ENCODE data around the gene ARHGAP15. TPM values are rescaled to one million over a fixed set of nuclear protein-coding genes. Genes with fewer than 3 reads are reported as not detected.

The ARHGAP15 gene
- total RNA-seq, 2 donors from 2014 or later: 11.0 to 11.8 TPM

- Histone ChIP-seq H3K4me3 (no peak overlapping the region), H3K27me3 (replicated peaks; ENCODE audit: insufficient read depth) (no peaks in the 10 kb centered on the region), H3K9me3 (no peaks in the 10 kb centered on the region), H3K27ac (no peak overlapping the region), H3K36me3 (no peaks in the 10 kb centered on the region), H3K4me1 (ENCODE audit: control insufficient read depth in 1 of 2, low read depth in 2 of 2) (peaks cover 0 to 14% of the 10 kb centered on the region in 2 donors)
- DNase-seq (ENCODE audit: low spot score): no peak
- TF ChIP-seq CTCF (IDR thresholded peaks at IDR 0.05): no peak
- ATAC-seq (ENCODE audit: insufficient number of reproducible peaks, low FRiP score, low read depth): no peak
These were observed 421.3 kb downstream of the ARHGAP15 start for GRCh38 chr2:143550500-143550899.

GRCh38 chr2:143551971-143552650 lies 422.9 kb downstream of the ARHGAP15 start:
- Histone ChIP-seq H3K27me3 (replicated peaks; ENCODE audit: insufficient read depth) (no peaks in the 10 kb centered on the region), H3K4me1 (ENCODE audit: control insufficient read depth in 1 of 2, low read depth in 2 of 2) (peaks cover 0 to 14% of the 10 kb centered on the region in 2 donors), H3K4me3 (no peak overlapping the region), H3K36me3 (no peaks in the 10 kb centered on the region), H3K9me3 (no peaks in the 10 kb centered on the region), H3K27ac (no peak overlapping the region)
- DNase-seq (ENCODE audit: low spot score): no peak
- TF ChIP-seq CTCF (IDR thresholded peaks at IDR 0.05): no peak
- ATAC-seq (ENCODE audit: insufficient number of reproducible peaks, low FRiP score, low read depth): no peak

- Histone ChIP-seq H3K27ac (no peak overlapping the region), H3K36me3 (no peaks in the 10 kb centered on the region), H3K27me3 (replicated peaks; ENCODE audit: insufficient read depth) (no peaks in the 10 kb centered on the region), H3K4me1 (ENCODE audit: control insufficient read depth in 1 of 2, low read depth in 2 of 2) (peaks cover 0 to 14% of the 10 kb centered on the region in 2 donors), H3K9me3 (no peaks in the 10 kb centered on the region), H3K4me3 (no peak overlapping the region)
- DNase-seq (ENCODE audit: low spot score) (no peak), ATAC-seq (ENCODE audit: insufficient number of reproducible peaks, low FRiP score, low read depth) (no peak)
- no peak for TF ChIP-seq CTCF (IDR thresholded peaks at IDR 0.05)
These were observed 424.0 kb downstream of the ARHGAP15 start for GRCh38 chr2:143553261-143553660.

GRCh38 chr2:143558665-143559064 lies 429.4 kb downstream of the ARHGAP15 start:
- H3K9me3 ChIP-seq: no peaks in the 10 kb centered on the region
- TF ChIP-seq CTCF (IDR thresholded peaks at IDR 0.05): no peak
- no peak overlapping the region for H3K27ac ChIP-seq
- H3K27me3 ChIP-seq (replicated peaks; ENCODE audit: insufficient read depth): no peaks in the 10 kb centered on the region
- H3K4me1 ChIP-seq (ENCODE audit: control insufficient read depth in 1 of 2, low read depth in 2 of 2): no peaks in the 10 kb centered on the region
- ATAC-seq (ENCODE audit: insufficient number of reproducible peaks, low FRiP score, low read depth): no peak
- DNase-seq (ENCODE audit: low spot score): no peak
- no peak overlapping the region for H3K4me3 ChIP-seq
- H3K36me3 ChIP-seq: no peaks in the 10 kb centered on the region

GRCh38 chr2:143559147-143559546 lies 429.9 kb downstream of the ARHGAP15 start:
- no peaks in the 10 kb centered on the region for H3K27me3 ChIP-seq (replicated peaks; ENCODE audit: insufficient read depth)

More at GRCh38 chr2:143559147-143559546, 429.9 kb downstream of the ARHGAP15 start:
- H3K9me3 ChIP-seq: no peaks in the 10 kb centered on the region
- DNase-seq (ENCODE audit: low spot score): no peak
- no peak for ATAC-seq (ENCODE audit: insufficient number of reproducible peaks, low FRiP score, low read depth)
- no peak for TF ChIP-seq CTCF (IDR thresholded peaks at IDR 0.05)
- no peak overlapping the region for H3K27ac ChIP-seq
- H3K36me3 ChIP-seq: no peaks in the 10 kb centered on the region
- H3K4me1 ChIP-seq (ENCODE audit: control insufficient read depth in 1 of 2, low read depth in 2 of 2): no peaks in the 10 kb centered on the region
- H3K4me3 ChIP-seq: no peak overlapping the region

Data from thoracic aorta (tissue), 2 donors.